H1 (cell line): ENCODE results near the gene HDAC9. TPM values are rescaled to one million over a fixed set of nuclear protein-coding genes. Genes with fewer than 3 reads are reported as not detected.

ENCODE experiments used
- CTCF ChIA-PET: fragments of 300-600 bp; sonication (Branson Sonifier 250); formaldehyde crosslinking; loops from one replicate; lab custom pipeline; 2021; ENCODE audit not compliant: partially characterized antibody; lab: Charles Lee
- POLR2A ChIA-PET: fragments of 300-600 bp; sonication (Branson Sonifier 250); formaldehyde crosslinking; loops from one replicate; lab custom pipeline; 2021; ENCODE audit warnings: inconsistent platforms; ENCODE audit not compliant: partially characterized antibody; lab: Charles Lee
- DNase-seq, 2 experiments: peaks; one replicate each; pipeline versions ENCODE4 v3.0.0 to v3.0.0-alpha.2; 2010 to 2022; ENCODE audit warnings: low spot score in 2 of 2, low read depth in 1 of 2, mixed read lengths in 1 of 2
- FAIRE-seq: peaks from 2 replicates; lab custom pipeline; 2011; peaks lifted over from hg19 to GRCh38; lab: Jason Lieb, UNC
- H2AFZ ChIP-seq: 2 replicates; pipeline ENCODE4 v1.8.1; 2012; ENCODE audit warnings: low read length, inconsistent platforms
- H2AK5ac ChIP-seq: 2 replicates; pipeline ENCODE4 v1.6.1; 2013; ENCODE audit warnings: low read depth, low read length
- H2BK120ac ChIP-seq: replicated peaks from 2 replicates; pipeline ENCODE3; 2013; ENCODE audit warnings: low read depth, low read length, inconsistent platforms
- H2BK12ac ChIP-seq: 2 replicates; pipeline ENCODE4 v1.6.1; 2013; ENCODE audit warnings: low read depth, low read length
- H2BK15ac ChIP-seq: 2 replicates; pipeline ENCODE4 v1.6.1; 2013; ENCODE audit warnings: low read length
- H2BK20ac ChIP-seq: 2 replicates; pipeline ENCODE4 v1.6.1; 2013; ENCODE audit warnings: low read length
- H2BK5ac ChIP-seq: 2 replicates; pipeline ENCODE4 v1.6.1; 2013; ENCODE audit warnings: low read depth, low read length
- H3K14ac ChIP-seq: 2 replicates; pipeline ENCODE4 v1.6.1; 2013; ENCODE audit warnings: inconsistent platforms; ENCODE audit not compliant: insufficient read length
- H3K18ac ChIP-seq: 2 replicates; pipeline ENCODE4 v1.6.1; 2013; ENCODE audit warnings: low read length; ENCODE audit errors: extremely low read depth
- H3K23ac ChIP-seq: 2 replicates; pipeline ENCODE4 v1.6.1; 2013; ENCODE audit warnings: inconsistent platforms; ENCODE audit not compliant: insufficient read length
- H3K23me2 ChIP-seq: 2 replicates; pipeline ENCODE4 v1.6.1; 2013; ENCODE audit warnings: low read depth, low read length
- H3K27ac ChIP-seq: 2 replicates; pipeline ENCODE4 v1.6.1; 2011; ENCODE audit warnings: low read depth, low read length, inconsistent platforms
- H3K27me3 ChIP-seq, 4 experiments: replicated peaks in 1 of 4; 1 replicate in 1 of 4; 2 replicates in 3 of 4; pipeline versions ENCODE4 v1.6.1 to v1.8.1; 2011 to 2013; ENCODE audit warnings: low read length in 3 of 4, mild to moderate bottlenecking in 3 of 4, inconsistent platforms in 2 of 4, mixed read lengths in 2 of 4, moderate library complexity in 1 of 4; ENCODE audit not compliant: control insufficient read depth in 3 of 4, insufficient read depth in 3 of 4; ENCODE audit errors: extremely low read depth in 1 of 4
- H3K36me3 ChIP-seq, 4 experiments: 2 replicates each; pipeline versions ENCODE4 v1.6.1 to v1.8.1; 2011 to 2013; ENCODE audit warnings: mild to moderate bottlenecking in 4 of 4, low read length in 3 of 4, moderate library complexity in 2 of 4, control low read depth in 1 of 4, inconsistent platforms in 1 of 4; ENCODE audit not compliant: insufficient read depth in 4 of 4, control insufficient read depth in 2 of 4
- H3K4ac ChIP-seq: replicated peaks from 2 replicates; pipeline ENCODE3; 2013; ENCODE audit warnings: low read length, low read depth, mixed read lengths, inconsistent platforms; ENCODE audit not compliant: insufficient read length
- H3K4me1 ChIP-seq, 4 experiments: replicated peaks in 1 of 4; 1 replicate in 1 of 4; 2 replicates in 3 of 4; pipeline versions ENCODE4 v1.6.1 to v1.8.1; 2011 to 2013; ENCODE audit warnings: low read length in 3 of 4, inconsistent platforms in 2 of 4, mixed read lengths in 1 of 4; ENCODE audit not compliant: insufficient read depth in 4 of 4, control insufficient read depth in 3 of 4
- H3K4me2 ChIP-seq, 2 experiments: 2 replicates each; pipeline versions ENCODE4 v1.6.1 to v1.8.1; 2011 to 2013; ENCODE audit warnings: low read depth in 2 of 2, low read length in 2 of 2, control low read depth in 1 of 2, inconsistent platforms in 1 of 2, mild to moderate bottlenecking in 1 of 2; ENCODE audit not compliant: insufficient read depth in 1 of 2
- H3K4me3 ChIP-seq, 4 experiments: fragments of 200-600, 300-600 bp in 1 of 4; sonication (generic), shearing (Covaris generic), sonication (Bioruptor Twin) in 1 of 4; 2 replicates each; pipeline versions ENCODE4 v1.5.1 to v1.8.1; 2011 to 2016; ENCODE audit warnings: low read length in 4 of 4, low read depth in 3 of 4, control low read depth in 2 of 4, inconsistent platforms in 2 of 4, mild to moderate bottlenecking in 2 of 4, mixed read lengths in 1 of 4, moderate library complexity in 1 of 4; ENCODE audit not compliant: insufficient read depth in 2 of 4; ENCODE audit errors: extremely low read depth in 1 of 4
- H3K56ac ChIP-seq: replicated peaks from 2 replicates; pipeline ENCODE3; 2013; ENCODE audit warnings: low read depth, mild to moderate bottlenecking, mixed read lengths, low read length, inconsistent platforms; ENCODE audit not compliant: insufficient read length
- H3K79me1 ChIP-seq: 2 replicates; pipeline ENCODE4 v1.6.1; 2013; ENCODE audit warnings: low read depth, low read length, control low read depth
- H3K79me2 ChIP-seq, 2 experiments: 2 replicates each; pipeline versions ENCODE4 v1.6.1 to v1.8.1; 2012 to 2013; ENCODE audit warnings: low read length in 2 of 2, mild to moderate bottlenecking in 2 of 2, inconsistent platforms in 1 of 2; ENCODE audit not compliant: insufficient read depth in 2 of 2, control insufficient read depth in 1 of 2
- H3K9ac ChIP-seq, 4 experiments: replicated peaks in 1 of 4; 1 replicate in 1 of 4; 2 replicates in 3 of 4; pipeline versions ENCODE4 v1.6.1 to v1.8.1; 2011 to 2013; ENCODE audit warnings: low read depth in 3 of 4, low read length in 3 of 4, control low read depth in 2 of 4, mild to moderate bottlenecking in 2 of 4, moderate library complexity in 2 of 4, inconsistent platforms in 1 of 4; ENCODE audit errors: extremely low read depth in 1 of 4
- H3K9me3 ChIP-seq, 2 experiments: 2 replicates each; pipeline versions ENCODE4 v1.6.1 to v1.8.1; 2012 to 2013; ENCODE audit warnings: mild to moderate bottlenecking in 2 of 2, moderate library complexity in 2 of 2, control low read depth in 1 of 2, inconsistent platforms in 1 of 2, low read depth in 1 of 2, low read length in 1 of 2, mixed read lengths in 1 of 2; ENCODE audit not compliant: insufficient read depth in 2 of 2
- H4K20me1 ChIP-seq, 2 experiments: replicated peaks in 1 of 2; 2 replicates each; pipeline versions ENCODE3 to v1.8.1; 2011 to 2013; ENCODE audit warnings: inconsistent platforms in 2 of 2, low read length in 2 of 2, mild to moderate bottlenecking in 1 of 2; ENCODE audit not compliant: insufficient read depth in 2 of 2, control insufficient read depth in 1 of 2
- H4K5ac ChIP-seq: 2 replicates; pipeline ENCODE4 v1.6.1; 2013; ENCODE audit warnings: low read length, low read depth, mixed read lengths, inconsistent platforms; ENCODE audit not compliant: insufficient read length
- H4K8ac ChIP-seq: 2 replicates; pipeline ENCODE4 v1.8.0; 2013; ENCODE audit warnings: mild to moderate bottlenecking, moderate library complexity, low read length, inconsistent platforms; ENCODE audit not compliant: insufficient read depth; ENCODE audit errors: extremely low read depth
- H4K91ac ChIP-seq: replicated peaks from 2 replicates; pipeline ENCODE3; 2013; ENCODE audit warnings: low read length, mixed read lengths, inconsistent platforms; ENCODE audit not compliant: insufficient read length
- HDAC6 ChIP-seq: IDR thresholded peaks from one replicate; pipeline ENCODE4 v1.7.1; 2012; ENCODE audit warnings: low read depth, mild to moderate bottlenecking, inconsistent platforms, low read length, moderate library complexity
- JUND ChIP-seq: IDR thresholded peaks from 2 replicates; pipeline ENCODE4 v1.6.1; 2011; ENCODE audit warnings: mild to moderate bottlenecking, improper control_type of control experiment, low read length
- POU5F1 ChIP-seq: IDR thresholded peaks from 2 replicates; pipeline ENCODE4 v1.6.1; 2011; ENCODE audit warnings: low read depth, mild to moderate bottlenecking, low read length, moderate library complexity
- SP2 ChIP-seq: IDR thresholded peaks from 2 replicates; pipeline ENCODE4 v1.6.1; 2012; ENCODE audit warnings: mild to moderate bottlenecking, low read length, inconsistent platforms
- SUZ12 ChIP-seq: fragments of 200-600 bp; sonication (generic); IDR thresholded peaks from 2 replicates; pipeline ENCODE4 v1.6.1; 2012; ENCODE audit warnings: mild to moderate bottlenecking, inconsistent platforms, low read length, moderate library complexity, mixed read lengths
- TCF12 ChIP-seq: IDR thresholded peaks from 2 replicates; pipeline ENCODE4 v1.6.1; 2011; ENCODE audit warnings: low read depth, mild to moderate bottlenecking, low read length
- YY1 ChIP-seq: IDR thresholded peaks from 2 replicates; pipeline ENCODE4 v1.6.1; 2011; ENCODE audit warnings: low read depth, mild to moderate bottlenecking, low read length
- polyA plus RNA-seq, 7 experiments: library from polyadenylated mRNA; depleted of rRNA in 3 of 7; stranded (reverse) in 5 of 7; unstranded in 2 of 7; fragments of >200 nt in 5 of 7; fragments of 200-250 nt in 2 of 7; gene quantifications; 1 replicate in 5 of 7; 2 replicates in 1 of 7; 4 replicates in 1 of 7; pipeline versions ENCODE4 v1.2.1 to v1.2.3, GENCODE V29; 2011 to 2013; ENCODE audit warnings: missing spikeins in 2 of 7, mixed read lengths in 2 of 7
- total RNA-seq: library from RNA; stranded (reverse); fragmentation: NEBNext Ultra II Directional; extraction: Animal tissue kit (Norgen Biotek cat#: 25700); gene quantifications from 2 replicates; pipeline ENCODE4 v1.2.1, GENCODE V29; 2021

The HDAC9 gene
- total and polyA plus RNA-seq, 2 of the 8 experiments (the other 6 are each of a cell fraction or from before 2014, with no cell fraction given), result 9.5 to 13.1 TPM

DNA sequence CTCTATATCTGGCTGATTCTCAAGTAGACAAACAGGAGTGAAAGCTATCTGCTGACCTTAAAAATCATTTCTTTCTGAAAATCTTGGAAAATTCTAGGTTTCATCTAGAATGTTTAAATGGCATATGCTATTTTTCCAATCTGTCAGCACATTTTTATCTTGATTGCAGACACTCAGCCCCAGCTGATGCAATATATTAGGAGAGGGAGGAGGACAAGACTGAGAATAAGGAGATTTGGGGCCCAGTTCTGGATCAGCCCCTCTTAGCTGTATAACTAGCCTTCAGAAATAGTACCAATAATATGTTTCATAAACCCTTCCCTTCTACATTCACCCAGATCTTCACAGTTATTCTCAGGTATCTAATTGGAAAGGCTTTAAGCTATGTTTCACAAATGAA lies 131.2 kb downstream of the HDAC9 start:
- Histone ChIP-seq H2AFZ (no peak overlapping the region), H2BK20ac (no peak overlapping the region), H3K4me2 (no peak overlapping the region), H2BK5ac (no peak overlapping the region), H4K91ac (no peak overlapping the region), H2AK5ac (no peak overlapping the region), H3K36me3 (no peaks in the 10 kb centered on the region), H3K14ac (no peak overlapping the region), H3K9me3 (no peaks in the 10 kb centered on the region), H3K9ac (no peak overlapping the region), H2BK120ac (no peak overlapping the region), H3K23ac (no peak overlapping the region), H3K23me2 (no peaks in the 10 kb centered on the region), H4K8ac (no peak overlapping the region), H3K79me2 (no peaks in the 10 kb centered on the region), H3K56ac (no peak overlapping the region), H2BK15ac (no peak overlapping the region), H3K27ac (no peak overlapping the region), H2BK12ac (no peak overlapping the region), H3K27me3 (no peaks in the 10 kb centered on the region), H3K18ac (no peak overlapping the region), H3K79me1 (no peaks in the 10 kb centered on the region), H3K4me1 (no peaks in the 10 kb centered on the region), H3K4me3 (no peak overlapping the region), H3K4ac (no peak overlapping the region), H4K20me1 (no peaks in the 10 kb centered on the region), H4K5ac (no peak overlapping the region)
- TF ChIP-seq HDAC6 (no peak), YY1 (no peak), POU5F1 (no peak), SUZ12 (no peak), JUND (no peak), TCF12 (no peak), SP2 (no peak)
- FAIRE-seq (no peak), DNase-seq (no peak)
- ChIA-PET POLR2A (no interaction called here), CTCF (interaction anchor here (0.8 to 1.7 kb wide), 6 partner anchors 17 to 282 kb away, joined by 3 to 5 read pairs (median 3); no protein-coding TSS in a partner anchor)
